Parathyroid adenoma (tissue), 2 donors: ENCODE data around the gene MYL3.
"Not testable (repeated sequence)": the region's sequence is repeated elsewhere in the genome, so short reads cannot be mapped to it uniquely, and the experiment has no call there.

Source experiments
- H2AFZ ChIP-seq: fragments of 300-600 bp; sonication (generic); one replicate; pipeline ENCODE4 v1.7.0; 2017; ENCODE audit warnings: antibody characterized with exemption, mild to moderate bottlenecking
- H3K27ac ChIP-seq: fragments of 300-600 bp; sonication (generic); one replicate; pipeline ENCODE4 v1.7.0; 2017
- H3K27me3 ChIP-seq: fragments of 300-600 bp; sonication (generic); one replicate; pipeline ENCODE4 v1.7.0; 2017; ENCODE audit warnings: low read length; ENCODE audit not compliant: control insufficient read depth, insufficient read depth
- H3K36me3 ChIP-seq: fragments of 300-600 bp; sonication (generic); one replicate; pipeline ENCODE4 v1.7.0; 2017; ENCODE audit warnings: low read length; ENCODE audit not compliant: control insufficient read depth, insufficient read depth
- H3K4me1 ChIP-seq: fragments of 300-600 bp; sonication (generic); one replicate; pipeline ENCODE4 v1.7.0; 2017; ENCODE audit warnings: control low read depth
- H3K4me2 ChIP-seq: fragments of 300-600 bp; sonication (generic); one replicate; pipeline ENCODE4 v1.7.0; 2017; ENCODE audit warnings: low read length
- H3K4me3 ChIP-seq: fragments of 300-600 bp; sonication (generic); one replicate; pipeline ENCODE4 v1.7.0; 2017; ENCODE audit warnings: low read depth, low read length
- H3K79me2 ChIP-seq: fragments of 300-600 bp; sonication (generic); one replicate; pipeline ENCODE4 v1.7.0; 2017; ENCODE audit warnings: control low read depth
- H3K9ac ChIP-seq: fragments of 300-600 bp; sonication (generic); one replicate; pipeline ENCODE4 v1.7.0; 2017; ENCODE audit warnings: mild to moderate bottlenecking
- H3K9me3 ChIP-seq: fragments of 300-600 bp; sonication (generic); one replicate; pipeline ENCODE4 v1.7.0; 2017; ENCODE audit warnings: low read length; ENCODE audit not compliant: control insufficient read depth
- TF ChIP-seq, protein P1 (sequence below): fragments of 300-600 bp; sonication (generic); IDR thresholded peaks from one replicate; pipeline ENCODE4 v1.7.0; 2017; ENCODE audit warnings: antibody characterized with exemption, mild to moderate bottlenecking
- donor health status: primary hyperparathyroidism.

MYL3 gene

DNA sequence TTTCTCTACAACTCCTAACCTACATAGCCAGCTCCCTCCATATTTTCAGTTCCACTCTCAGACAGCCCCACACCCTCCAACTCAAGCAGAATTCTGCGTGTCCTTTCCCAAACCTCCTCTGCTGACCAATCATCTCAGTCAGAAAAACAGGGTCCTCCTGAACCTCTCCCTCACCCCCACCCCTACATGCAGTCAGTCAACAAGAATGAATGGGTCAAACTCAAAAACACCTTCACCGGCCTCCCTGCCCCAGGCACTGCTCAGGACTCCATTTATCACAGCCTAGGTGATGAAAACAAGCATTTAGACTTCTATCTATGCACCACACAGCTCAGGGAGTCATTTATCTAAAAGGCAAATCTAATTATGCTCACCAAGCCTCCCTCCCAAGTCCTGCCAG, 32.4 kb downstream of the MYL3 start:
- H3K9ac ChIP-seq, result no peak overlapping the region
- no peak overlapping the region for H2AFZ ChIP-seq
- no peak overlapping the region for H3K27ac ChIP-seq
- TF ChIP-seq, protein P1, sequence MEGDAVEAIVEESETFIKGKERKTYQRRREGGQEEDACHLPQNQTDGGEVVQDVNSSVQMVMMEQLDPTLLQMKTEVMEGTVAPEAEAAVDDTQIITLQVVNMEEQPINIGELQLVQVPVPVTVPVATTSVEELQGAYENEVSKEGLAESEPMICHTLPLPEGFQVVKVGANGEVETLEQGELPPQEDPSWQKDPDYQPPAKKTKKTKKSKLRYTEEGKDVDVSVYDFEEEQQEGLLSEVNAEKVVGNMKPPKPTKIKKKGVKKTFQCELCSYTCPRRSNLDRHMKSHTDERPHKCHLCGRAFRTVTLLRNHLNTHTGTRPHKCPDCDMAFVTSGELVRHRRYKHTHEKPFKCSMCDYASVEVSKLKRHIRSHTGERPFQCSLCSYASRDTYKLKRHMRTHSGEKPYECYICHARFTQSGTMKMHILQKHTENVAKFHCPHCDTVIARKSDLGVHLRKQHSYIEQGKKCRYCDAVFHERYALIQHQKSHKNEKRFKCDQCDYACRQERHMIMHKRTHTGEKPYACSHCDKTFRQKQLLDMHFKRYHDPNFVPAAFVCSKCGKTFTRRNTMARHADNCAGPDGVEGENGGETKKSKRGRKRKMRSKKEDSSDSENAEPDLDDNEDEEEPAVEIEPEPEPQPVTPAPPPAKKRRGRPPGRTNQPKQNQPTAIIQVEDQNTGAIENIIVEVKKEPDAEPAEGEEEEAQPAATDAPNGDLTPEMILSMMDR, result no peak
- H3K9me3 ChIP-seq, result no peaks in the 10 kb centered on the region
- no peak overlapping the region for H3K4me3 ChIP-seq
- no peaks in the 10 kb centered on the region for H3K79me2 ChIP-seq
- H3K4me2 ChIP-seq, result no peak overlapping the region
- H3K27me3 ChIP-seq, result no peaks in the 10 kb centered on the region
- no peaks in the 10 kb centered on the region for H3K36me3 ChIP-seq
- peaks cover 7% of the 10 kb centered on the region for H3K4me1 ChIP-seq

DNA sequence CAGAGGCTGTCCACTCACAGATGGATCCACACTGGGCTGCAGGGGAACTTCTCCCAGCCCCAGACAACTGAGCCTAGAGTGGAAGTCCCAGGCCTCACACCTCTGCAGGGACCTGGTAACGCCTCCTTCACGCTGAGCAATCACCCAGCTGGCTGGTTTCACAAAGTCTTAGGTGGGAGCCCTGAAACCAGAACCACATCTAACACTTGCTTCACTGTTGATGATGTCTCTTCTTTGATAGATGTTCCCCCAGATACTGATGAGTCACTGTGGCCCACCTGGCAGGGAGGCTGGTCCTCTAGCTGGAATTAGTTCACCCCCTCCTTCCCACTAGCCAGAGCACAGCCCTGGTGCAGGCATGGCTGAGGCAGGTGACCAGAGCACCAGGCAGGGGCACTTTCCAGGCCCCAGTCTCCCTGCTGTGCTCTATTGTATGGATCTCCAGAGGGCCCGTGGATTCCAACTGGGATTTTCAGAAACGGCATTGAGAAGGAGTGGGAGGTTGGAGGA, 33.5 kb downstream of the MYL3 start:
- Histone ChIP-seq H3K9ac (no peak overlapping the region), H3K79me2 (no peaks in the 10 kb centered on the region), H3K9me3 (no peaks in the 10 kb centered on the region), H3K36me3 (no peaks in the 10 kb centered on the region), H3K27me3 (no peaks in the 10 kb centered on the region), H3K4me2 (no peak overlapping the region), H3K27ac (no peak overlapping the region), H3K4me1 (peaks cover under 1% of the 10 kb centered on the region), H3K4me3 (no peak overlapping the region), H2AFZ (no peak overlapping the region)
- TF ChIP-seq, protein P1, result no peak

DNA sequence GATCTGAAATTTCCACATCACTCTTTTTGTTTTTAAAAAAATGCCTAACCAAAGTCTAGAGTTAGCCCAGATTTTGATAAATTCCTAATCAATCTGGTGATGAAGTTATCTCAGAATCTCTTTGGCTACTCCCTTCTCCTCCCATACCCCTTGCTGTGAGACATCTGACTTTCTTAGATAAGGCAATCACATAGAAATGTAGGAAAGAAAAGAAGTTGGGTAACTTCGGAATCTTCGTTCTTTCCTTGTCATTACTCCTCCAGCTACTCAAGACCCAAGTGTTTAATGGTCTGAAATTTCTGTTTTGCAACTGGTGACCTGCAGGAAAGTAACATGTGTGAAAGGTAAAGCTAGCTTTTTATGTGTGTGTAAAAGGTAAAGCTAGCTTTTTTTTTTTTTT, 37.8 kb downstream of the MYL3 start:
- H3K4me2 ChIP-seq, result no peak overlapping the region
- H3K36me3 ChIP-seq, result no peaks in the 10 kb centered on the region
- H3K4me3 ChIP-seq, result no peak overlapping the region
- no peaks in the 10 kb centered on the region for H3K27me3 ChIP-seq
- H3K4me1 ChIP-seq, result no peaks in the 10 kb centered on the region
- no peak overlapping the region for H2AFZ ChIP-seq
- no peaks in the 10 kb centered on the region for H3K79me2 ChIP-seq
- H3K9ac ChIP-seq, result no peak overlapping the region
- TF ChIP-seq, protein P1, result no peak
- H3K9me3 ChIP-seq, result no peaks in the 10 kb centered on the region
- H3K27ac ChIP-seq, result no peak overlapping the region

DNA sequence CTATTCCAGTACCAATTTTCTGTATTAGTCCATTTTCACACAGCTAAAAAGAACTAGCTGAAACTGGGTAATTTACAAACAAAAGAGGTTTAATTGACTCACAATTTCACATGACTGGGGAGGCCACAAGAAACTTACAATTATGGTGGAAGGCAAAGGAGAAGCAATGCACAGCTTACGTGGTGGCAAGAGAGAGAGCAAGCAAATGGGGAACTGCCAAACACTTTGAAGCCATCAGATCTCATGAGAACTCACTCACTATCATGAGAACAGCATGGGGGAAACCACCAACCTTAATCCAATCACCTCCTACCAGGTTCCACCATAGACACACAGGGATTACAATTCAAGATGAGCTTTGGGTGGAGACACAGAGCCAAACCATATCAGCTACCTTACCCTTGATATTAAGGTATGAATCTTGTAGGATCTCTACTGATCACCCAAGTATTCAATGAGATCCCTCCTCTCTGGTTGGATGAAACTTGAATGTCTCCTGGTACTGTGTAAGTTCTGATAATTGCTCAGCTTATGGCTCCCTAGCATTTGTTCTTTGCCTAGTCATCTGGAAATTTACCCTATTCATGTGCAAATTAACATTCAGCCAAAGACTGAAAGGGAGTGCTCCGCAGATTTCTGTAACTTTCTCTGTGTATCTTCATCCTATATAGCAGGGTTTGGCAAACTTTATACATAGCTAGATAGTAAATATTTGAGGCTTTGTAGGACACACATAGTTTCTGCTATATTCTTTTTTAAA, 38.9 kb downstream of the MYL3 start:
- no peaks in the 10 kb centered on the region for H3K79me2 ChIP-seq

DNA sequence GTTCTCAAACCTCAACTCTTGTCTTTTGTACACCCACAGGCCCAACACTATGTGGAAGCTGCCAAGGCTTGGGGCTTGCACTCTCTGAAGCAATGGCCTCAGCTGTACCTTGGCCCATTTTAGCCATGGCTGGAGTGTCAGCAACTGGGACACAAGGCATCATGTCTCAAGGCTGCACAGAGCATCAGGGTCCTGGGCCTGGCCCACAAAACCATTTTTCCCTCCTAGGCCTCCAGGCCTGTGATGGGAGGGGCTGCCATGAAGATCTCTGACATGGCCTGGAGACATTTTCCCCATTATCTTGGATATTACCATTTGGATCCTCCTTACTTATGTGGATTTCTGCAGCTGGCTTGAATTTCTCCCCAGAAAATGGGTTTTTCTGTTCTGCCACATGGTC, 39.9 kb downstream of the MYL3 start:
- not testable (repeated sequence) for H3K36me3 ChIP-seq, H3K27ac ChIP-seq, H3K4me2 ChIP-seq, H3K4me3 ChIP-seq, H3K9me3 ChIP-seq, H3K79me2 ChIP-seq, H3K27me3 ChIP-seq, H2AFZ ChIP-seq, H3K4me1 ChIP-seq, H3K9ac ChIP-seq

More for the DNA sequence above, 38.9 kb downstream of the MYL3 start:
- Histone ChIP-seq H3K36me3 (no peaks in the 10 kb centered on the region), H2AFZ (no peak overlapping the region), H3K4me1 (no peaks in the 10 kb centered on the region), H3K9ac (no peak overlapping the region), H3K4me2 (no peak overlapping the region), H3K4me3 (no peak overlapping the region), H3K9me3 (no peaks in the 10 kb centered on the region), H3K27ac (no peak overlapping the region), H3K27me3 (no peaks in the 10 kb centered on the region)
- TF ChIP-seq, protein P1, result no peak
